Effector memory CD4-positive, alpha-beta T cell (primary cell): Measurements from ENCODE around the gene UMODL1.

Source experiments
- DNase-seq, 3 donors: peaks; one replicate each; pipeline ENCODE4 v3.0.0-alpha.2; 2020
- H3K27ac ChIP-seq: 2 replicates; pipeline ENCODE4 v1.7.0; 2013; ENCODE audit warnings: mild to moderate bottlenecking, low read length, moderate library complexity; ENCODE audit not compliant: insufficient read depth, poor library complexity, severe bottlenecking
- H3K27me3 ChIP-seq: replicated peaks from 2 replicates; pipeline ENCODE4 v1.7.0; 2013; ENCODE audit warnings: mild to moderate bottlenecking, low read length; ENCODE audit not compliant: insufficient read depth, control insufficient read depth, poor library complexity, severe bottlenecking
- H3K36me3 ChIP-seq: 2 replicates; pipeline ENCODE4 v1.7.0; 2013; ENCODE audit warnings: mild to moderate bottlenecking, low read length, moderate library complexity; ENCODE audit not compliant: control insufficient read depth, insufficient read depth
- H3K4me1 ChIP-seq: 2 replicates; pipeline ENCODE4 v1.7.0; 2013; ENCODE audit warnings: low read length, mild to moderate bottlenecking; ENCODE audit not compliant: control insufficient read depth, insufficient read depth, poor library complexity, severe bottlenecking
- H3K4me3 ChIP-seq: 2 replicates; pipeline ENCODE4 v1.7.0; 2013; ENCODE audit warnings: low read length, low read depth, mild to moderate bottlenecking; ENCODE audit not compliant: insufficient read depth, poor library complexity, severe bottlenecking
- H3K9me3 ChIP-seq: 2 replicates; pipeline ENCODE4 v1.7.0; 2013; ENCODE audit warnings: mild to moderate bottlenecking, low read length, moderate library complexity; ENCODE audit not compliant: control insufficient read depth

Gene UMODL1

GRCh38 chr21:42162831-42163510 lies 91.9 kb downstream of the UMODL1 start:
- Histone ChIP-seq H3K36me3 (no peaks in the 10 kb centered on the region), H3K4me1 (peaks cover 15% of the 10 kb centered on the region), H3K9me3 (no peaks in the 10 kb centered on the region), H3K4me3 (no peak overlapping the region), H3K27me3 (no peaks in the 10 kb centered on the region), H3K27ac (no peak overlapping the region)
- DNase-seq, result no peak

- no peaks in the 10 kb centered on the region for H3K9me3 ChIP-seq
- H3K27me3 ChIP-seq, result no peaks in the 10 kb centered on the region
Measured at GRCh38 chr21:42163511-42163863, 92.4 kb downstream of the UMODL1 start.

GRCh38 chr21:42164064-42164789 lies 93.1 kb downstream of the UMODL1 start:
- Histone ChIP-seq H3K36me3 (no peaks in the 10 kb centered on the region), H3K4me3 (no peak overlapping the region), H3K27ac (no peak overlapping the region), H3K27me3 (no peaks in the 10 kb centered on the region), H3K9me3 (no peaks in the 10 kb centered on the region), H3K4me1 (peaks cover 15% of the 10 kb centered on the region)
- DNase-seq, result peak in 2 of 3 donors; percentile 13 to 36

More at GRCh38 chr21:42163511-42163863, 92.4 kb downstream of the UMODL1 start:
- Histone ChIP-seq H3K4me1 (peaks cover 15% of the 10 kb centered on the region), H3K36me3 (no peaks in the 10 kb centered on the region), H3K27ac (no peak overlapping the region), H3K4me3 (no peak overlapping the region)
- DNase-seq, result no peak

- Histone ChIP-seq H3K4me3 (no peak overlapping the region), H3K36me3 (no peaks in the 10 kb centered on the region), H3K4me1 (peaks cover 14% of the 10 kb centered on the region), H3K27ac (no peak overlapping the region), H3K9me3 (no peaks in the 10 kb centered on the region), H3K27me3 (no peaks in the 10 kb centered on the region)
- no peak for DNase-seq
Measured at GRCh38 chr21:42164818-42165217, 93.7 kb downstream of the UMODL1 start.

GRCh38 chr21:42165901-42166300 lies 94.8 kb downstream of the UMODL1 start:
- Histone ChIP-seq H3K9me3 (no peaks in the 10 kb centered on the region), H3K4me3 (no peak overlapping the region), H3K27ac (no peak overlapping the region), H3K4me1 (peaks cover 11% of the 10 kb centered on the region), H3K36me3 (no peaks in the 10 kb centered on the region), H3K27me3 (no peaks in the 10 kb centered on the region)
- DNase-seq, result no peak

- no peaks in the 10 kb centered on the region for H3K9me3 ChIP-seq
- no peaks in the 10 kb centered on the region for H3K27me3 ChIP-seq
- H3K27ac ChIP-seq, result no peak overlapping the region
- no peaks in the 10 kb centered on the region for H3K36me3 ChIP-seq
- no peak overlapping the region for H3K4me3 ChIP-seq
- H3K4me1 ChIP-seq, result no peaks in the 10 kb centered on the region
- no peak for DNase-seq
Measured at GRCh38 chr21:42169758-42170157, 98.6 kb downstream of the UMODL1 start.

GRCh38 chr21:42171091-42172053 lies 100.3 kb downstream of the UMODL1 start:
- DNase-seq, result no peak
- H3K27me3 ChIP-seq, result no peaks in the 10 kb centered on the region
- no peak overlapping the region for H3K4me3 ChIP-seq
- no peak overlapping the region for H3K27ac ChIP-seq
- no peaks in the 10 kb centered on the region for H3K9me3 ChIP-seq
- H3K4me1 ChIP-seq, result no peaks in the 10 kb centered on the region
- no peaks in the 10 kb centered on the region for H3K36me3 ChIP-seq

GRCh38 chr21:42172596-42173483 lies 101.7 kb downstream of the UMODL1 start:
- Histone ChIP-seq H3K9me3 (no peaks in the 10 kb centered on the region), H3K4me3 (no peak overlapping the region), H3K4me1 (no peaks in the 10 kb centered on the region), H3K36me3 (no peaks in the 10 kb centered on the region), H3K27ac (no peak overlapping the region), H3K27me3 (no peaks in the 10 kb centered on the region)
- no peak for DNase-seq

- H3K36me3 ChIP-seq, result no peaks in the 10 kb centered on the region
- DNase-seq, result no peak
- no peaks in the 10 kb centered on the region for H3K27me3 ChIP-seq
- H3K4me1 ChIP-seq, result no peaks in the 10 kb centered on the region
- H3K9me3 ChIP-seq, result no peaks in the 10 kb centered on the region
- H3K27ac ChIP-seq, result no peak overlapping the region
- no peak overlapping the region for H3K4me3 ChIP-seq
Measured at GRCh38 chr21:42174173-42174572, 103.1 kb downstream of the UMODL1 start.
